Erythroblast (primary cell): ENCODE measurements around the gene LLCFC1.

ENCODE experiments used
- GATA1 ChIP-seq: IDR thresholded peaks from 2 replicates; pipeline ENCODE4 v1.6.1; 2011; ENCODE audit warnings: low read depth, mild to moderate bottlenecking, control low read depth, low read length, moderate library complexity
- POLR2A ChIP-seq: IDR thresholded peaks from 2 replicates; pipeline ENCODE4 v1.6.1; 2011; ENCODE audit warnings: mild to moderate bottlenecking, low read length

DNA sequence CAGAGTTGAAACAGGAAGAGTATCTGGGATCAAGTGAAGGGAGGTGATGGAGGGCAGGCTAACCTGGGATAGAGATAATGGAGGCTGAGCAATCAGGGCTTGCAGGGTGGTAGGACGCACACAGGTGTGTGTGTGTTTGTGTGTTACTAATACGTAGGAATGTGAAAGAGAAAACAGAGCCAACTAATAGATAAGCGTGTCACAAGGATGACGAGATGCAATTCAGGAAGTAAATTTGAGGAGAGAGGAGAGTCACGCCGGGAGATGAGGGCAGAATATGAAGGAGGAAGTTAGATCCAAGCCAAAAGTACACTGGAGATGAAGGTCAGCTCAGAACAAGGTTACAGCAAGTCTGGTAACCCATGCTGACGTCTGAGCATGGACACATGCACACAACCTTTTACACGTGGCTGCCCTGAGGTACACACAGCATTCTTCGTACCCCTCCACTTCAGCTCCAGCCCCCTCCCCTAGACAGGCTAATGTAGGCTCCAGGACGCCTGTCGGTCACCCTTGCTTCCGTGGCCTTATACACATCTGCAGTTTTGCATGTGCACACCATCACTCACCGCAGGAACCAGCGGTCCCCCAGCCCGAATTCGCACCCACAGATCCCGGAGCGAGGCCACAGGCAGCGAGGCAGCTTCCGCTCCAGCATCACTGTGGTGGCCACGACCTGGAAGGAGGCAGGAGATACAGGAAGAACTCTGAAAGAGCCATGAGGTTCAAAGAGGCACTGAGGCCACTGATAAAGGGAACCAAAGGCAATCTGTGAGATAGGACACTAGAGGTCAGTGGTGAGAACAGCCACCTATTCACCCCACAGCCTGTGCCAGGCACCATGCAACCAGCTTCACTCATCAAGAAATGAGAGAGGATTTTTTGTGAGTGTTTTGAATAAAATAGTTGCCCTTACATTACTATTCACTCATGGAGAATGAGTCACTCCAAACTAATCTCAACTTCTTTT is 30.1 kb upstream of the LLCFC1 start:
- TF ChIP-seq POLR2A = no peak
- no peak for TF ChIP-seq GATA1
